Measurements from ENCODE around the gene CCNK. TPM values are rescaled to one million over a fixed set of nuclear protein-coding genes. Genes with fewer than 3 reads are reported as not detected.

Gene CCNK
- total RNA-seq, 2 donors from 2014 or later = 86.1 to 88.5 TPM

GRCh38 chr14:99552021-99552553 is 70.9 kb downstream of the CCNK start:
- Mint-ChIP-seq H3K27me3 (ENCODE audit: low read depth) (no peaks in the 10 kb centered on the region), H3K9me3 (no peaks in the 10 kb centered on the region), H3K4me1 (ENCODE audit: low read depth) (peaks cover 13% of the 10 kb centered on the region), H3K27ac (no peak overlapping the region), H3K4me3 (no peak overlapping the region), H3K36me3 (ENCODE audit: insufficient read depth in 2 of 2) (no peaks in the 10 kb centered on the region)
- DNase-seq (no peak), ATAC-seq (replicated peaks in 1 of 2) (no peak)

DNA sequence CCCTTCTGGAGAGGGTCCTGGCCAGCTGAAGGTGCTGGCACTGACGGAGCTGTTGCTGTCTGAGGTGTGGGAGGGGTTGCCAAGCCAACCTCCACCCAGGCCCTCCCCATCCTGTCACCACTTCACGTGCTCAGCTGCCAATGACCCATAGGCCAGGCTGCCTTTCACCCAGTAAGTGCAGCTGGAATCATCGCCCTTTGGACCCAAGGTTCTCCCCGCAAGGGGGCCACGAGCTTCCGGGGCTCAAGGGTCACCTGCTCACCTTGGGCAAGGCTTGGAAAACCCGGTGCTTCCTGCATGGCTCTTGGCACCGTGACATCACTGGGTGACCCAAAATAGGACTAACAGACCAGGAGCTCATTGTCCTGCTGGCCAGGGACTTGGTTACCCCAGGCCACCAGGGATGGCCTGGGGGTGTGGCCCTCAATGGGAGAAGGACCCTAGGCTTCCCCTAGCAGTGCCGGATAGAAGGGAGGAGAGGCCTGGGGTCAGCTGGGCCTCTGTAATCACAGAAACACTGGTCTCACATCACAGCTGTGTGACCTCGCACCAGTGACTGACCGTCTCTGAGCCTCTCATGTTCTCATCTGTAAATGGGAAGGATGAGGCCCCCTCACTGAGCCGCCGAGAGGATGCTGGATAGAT is 71.5 kb downstream of the CCNK start:
- Mint-ChIP-seq H3K27ac (no peak overlapping the region), H3K4me3 (no peak overlapping the region), H3K36me3 (ENCODE audit: insufficient read depth in 2 of 2) (no peaks in the 10 kb centered on the region), H3K27me3 (ENCODE audit: low read depth) (no peaks in the 10 kb centered on the region), H3K4me1 (ENCODE audit: low read depth) (peaks cover 13% of the 10 kb centered on the region), H3K9me3 (no peaks in the 10 kb centered on the region)
- no peak for DNase-seq
- no peak for ATAC-seq (replicated peaks in 1 of 2)

- no peaks in the 10 kb centered on the region for H3K27me3 Mint-ChIP-seq (ENCODE audit: low read depth)
- ATAC-seq (replicated peaks in 1 of 2) (no peak), DNase-seq (no peak)
- H3K4me1 Mint-ChIP-seq (ENCODE audit: low read depth) = peaks cover 8% of the 10 kb centered on the region
- H3K36me3 Mint-ChIP-seq (ENCODE audit: insufficient read depth in 2 of 2) = no peaks in the 10 kb centered on the region
- no peak overlapping the region for H3K4me3 Mint-ChIP-seq
- no peak overlapping the region for H3K27ac Mint-ChIP-seq
- no peaks in the 10 kb centered on the region for H3K9me3 Mint-ChIP-seq
Measured at GRCh38 chr14:99554184-99554583, 73.0 kb downstream of the CCNK start.

DNA sequence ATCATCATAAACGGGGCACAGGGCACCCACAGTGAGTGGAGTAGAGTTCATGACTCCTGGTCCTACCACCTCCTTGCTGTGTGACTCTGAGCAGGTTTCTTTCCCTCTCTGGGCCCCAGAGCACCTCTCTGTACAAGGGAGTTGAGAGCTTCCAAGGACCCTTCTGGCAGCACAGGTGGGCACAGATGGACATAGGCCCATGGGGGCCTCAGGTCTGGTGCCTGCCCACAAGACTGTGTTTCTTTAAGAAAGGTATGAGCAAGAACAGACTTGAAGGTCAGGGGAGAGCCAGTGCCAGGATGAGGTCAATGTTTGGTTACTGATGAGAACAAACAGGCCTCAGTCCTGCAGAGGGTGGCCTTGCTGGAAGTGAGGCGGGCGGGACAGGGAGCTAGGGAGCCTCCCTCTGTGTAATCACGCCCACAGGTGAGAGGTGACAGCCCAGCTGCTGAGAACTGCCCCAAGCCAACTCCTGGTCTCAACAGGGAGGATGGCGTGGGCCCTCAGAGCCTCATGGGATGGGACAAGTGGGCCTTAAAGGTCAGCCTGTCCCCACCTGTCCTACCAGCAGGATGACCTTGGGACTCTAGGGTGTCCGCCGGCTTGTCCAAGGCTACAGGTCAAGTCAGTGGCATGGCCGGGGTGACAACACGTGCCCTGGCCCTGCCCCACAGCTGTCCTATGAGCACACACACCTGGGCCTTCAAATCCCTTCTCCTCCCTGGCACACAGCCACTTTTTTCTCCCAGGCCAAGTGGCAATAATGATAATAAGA is 73.7 kb downstream of the CCNK start:
- ATAC-seq (replicated peaks in 1 of 2) (no peak), DNase-seq (no peak)
- H3K27me3 Mint-ChIP-seq (ENCODE audit: low read depth) = no peaks in the 10 kb centered on the region
- peaks cover 8% of the 10 kb centered on the region for H3K4me1 Mint-ChIP-seq (ENCODE audit: low read depth)
- H3K36me3 Mint-ChIP-seq (ENCODE audit: insufficient read depth in 2 of 2) = no peaks in the 10 kb centered on the region
- H3K4me3 Mint-ChIP-seq = no peak overlapping the region
- H3K9me3 Mint-ChIP-seq = no peaks in the 10 kb centered on the region
- no peak overlapping the region for H3K27ac Mint-ChIP-seq

DNA sequence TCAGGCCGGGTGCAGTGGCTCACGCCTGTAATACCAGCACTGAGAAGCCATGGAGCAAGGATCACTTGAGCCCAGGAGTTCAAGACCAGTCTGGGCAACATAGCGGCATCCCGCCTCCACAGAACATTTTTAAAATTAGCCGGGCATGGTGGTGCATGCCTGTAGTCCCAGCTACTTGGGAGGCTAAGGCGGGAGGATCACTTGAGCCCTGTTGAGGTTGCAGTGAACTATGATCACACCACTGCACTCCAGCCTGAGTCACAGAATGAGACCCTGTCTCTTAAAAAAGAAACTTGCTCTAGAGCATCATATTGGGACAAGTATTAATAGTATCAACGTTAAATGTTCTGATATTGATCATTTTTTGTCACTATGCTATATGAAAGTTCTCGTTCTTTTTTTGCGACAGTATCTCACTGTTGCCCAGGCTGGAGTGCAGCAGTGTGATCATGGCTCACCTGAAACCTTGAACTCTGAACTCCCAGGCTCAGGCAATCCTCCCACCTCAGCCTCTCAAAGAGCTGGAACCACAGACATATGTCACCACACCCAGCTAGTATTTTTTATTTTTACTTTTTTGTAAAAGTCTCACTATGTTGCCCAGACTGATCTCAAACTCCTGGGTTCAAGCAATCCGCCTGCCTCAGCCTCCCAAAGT is 75.1 kb downstream of the CCNK start:
- no peak overlapping the region for H3K27ac Mint-ChIP-seq
- no peak for ATAC-seq (replicated peaks in 1 of 2)

DNA sequence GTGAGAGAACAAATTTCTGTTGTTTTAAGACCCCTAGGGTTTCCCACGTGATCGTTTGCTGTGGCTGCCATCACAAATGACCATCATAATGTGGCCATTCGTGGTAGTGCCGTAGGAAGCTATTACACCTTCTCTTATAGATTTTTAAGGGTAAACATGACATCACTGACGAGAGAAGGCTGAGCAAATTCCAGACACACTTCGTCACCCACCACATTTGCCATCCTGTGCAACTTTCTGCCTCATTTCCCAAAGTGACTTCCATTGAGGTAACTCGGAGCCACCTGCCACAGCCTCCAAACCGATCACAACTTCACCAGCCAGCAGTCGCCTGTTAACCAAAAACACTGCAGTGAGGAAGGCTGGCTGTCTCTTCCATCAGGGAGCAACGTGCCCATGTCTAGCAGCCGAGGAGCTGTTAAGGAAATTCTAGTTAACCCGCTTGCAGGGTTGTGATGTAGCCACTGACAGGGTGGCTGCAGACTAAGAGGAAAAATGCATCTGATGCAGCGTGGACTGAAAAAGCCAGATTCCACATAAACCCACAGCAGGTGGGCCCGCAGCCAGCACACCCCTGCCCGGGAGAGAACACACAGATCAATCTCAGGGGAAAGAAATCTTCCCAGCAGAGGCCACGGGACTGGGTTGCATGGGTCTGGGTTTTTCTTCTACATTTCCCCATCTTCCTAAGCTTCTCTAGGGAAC is 78.2 kb downstream of the CCNK start:
- no peaks in the 10 kb centered on the region for H3K4me1 Mint-ChIP-seq (ENCODE audit: low read depth)

More for the DNA sequence above, 75.1 kb downstream of the CCNK start:
- no peaks in the 10 kb centered on the region for H3K36me3 Mint-ChIP-seq (ENCODE audit: insufficient read depth in 2 of 2)
- no peaks in the 10 kb centered on the region for H3K9me3 Mint-ChIP-seq
- H3K4me1 Mint-ChIP-seq (ENCODE audit: low read depth) = peaks cover under 1% of the 10 kb centered on the region
- no peaks in the 10 kb centered on the region for H3K27me3 Mint-ChIP-seq (ENCODE audit: low read depth)
- no peak for DNase-seq
- no peak overlapping the region for H3K4me3 Mint-ChIP-seq

DNA sequence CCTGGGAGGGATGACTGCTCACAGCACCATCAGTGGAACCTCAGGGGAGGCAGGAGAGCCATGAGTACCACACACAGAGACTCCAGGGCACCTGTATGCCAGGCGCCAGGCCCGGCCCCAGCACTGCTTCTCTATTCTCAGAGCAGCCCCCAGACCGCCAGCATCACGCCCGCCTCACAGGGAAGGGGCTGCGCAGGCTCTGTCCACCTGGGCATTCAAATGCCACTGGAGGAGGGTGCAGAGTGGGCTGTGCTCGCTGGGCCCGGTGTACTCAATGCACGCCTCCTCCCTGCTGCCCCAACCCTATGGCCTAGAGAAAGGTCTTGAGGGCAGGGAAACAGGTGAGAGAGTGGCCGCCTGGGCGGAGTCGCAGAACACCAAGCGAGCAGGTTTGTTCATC is 79.2 kb downstream of the CCNK start:
- H3K36me3 Mint-ChIP-seq (ENCODE audit: insufficient read depth in 2 of 2) = no peaks in the 10 kb centered on the region
- no peak overlapping the region for H3K27ac Mint-ChIP-seq
- no peak overlapping the region for H3K4me3 Mint-ChIP-seq
- no peaks in the 10 kb centered on the region for H3K27me3 Mint-ChIP-seq (ENCODE audit: low read depth)
- no peaks in the 10 kb centered on the region for H3K4me1 Mint-ChIP-seq (ENCODE audit: low read depth)
- no peak for ATAC-seq (replicated peaks in 1 of 2)
- no peak for DNase-seq
- no peaks in the 10 kb centered on the region for H3K9me3 Mint-ChIP-seq

More for the DNA sequence above, 78.2 kb downstream of the CCNK start:
- Mint-ChIP-seq H3K27ac (no peak overlapping the region), H3K4me3 (no peak overlapping the region), H3K9me3 (no peaks in the 10 kb centered on the region), H3K36me3 (ENCODE audit: insufficient read depth in 2 of 2) (no peaks in the 10 kb centered on the region), H3K27me3 (ENCODE audit: low read depth) (no peaks in the 10 kb centered on the region)
- no peak for ATAC-seq (replicated peaks in 1 of 2)
- no peak for DNase-seq

- no peaks in the 10 kb centered on the region for H3K4me1 Mint-ChIP-seq (ENCODE audit: low read depth)
Measured at GRCh38 chr14:99560922-99561683, 79.9 kb downstream of the CCNK start.

GRCh38 chr14:99561864-99562263 is 80.7 kb downstream of the CCNK start:
- Mint-ChIP-seq H3K27ac (no peak overlapping the region), H3K4me1 (ENCODE audit: low read depth) (no peaks in the 10 kb centered on the region), H3K9me3 (no peaks in the 10 kb centered on the region)

More at GRCh38 chr14:99560922-99561683, 79.9 kb downstream of the CCNK start:
- no peaks in the 10 kb centered on the region for H3K9me3 Mint-ChIP-seq
- DNase-seq (no peak), ATAC-seq (replicated peaks in 1 of 2) (no peak)
- no peaks in the 10 kb centered on the region for H3K36me3 Mint-ChIP-seq (ENCODE audit: insufficient read depth in 2 of 2)
- no peak overlapping the region for H3K27ac Mint-ChIP-seq
- no peaks in the 10 kb centered on the region for H3K27me3 Mint-ChIP-seq (ENCODE audit: low read depth)
- H3K4me3 Mint-ChIP-seq = no peak overlapping the region

More at GRCh38 chr14:99561864-99562263, 80.7 kb downstream of the CCNK start:
- Mint-ChIP-seq H3K4me3 (no peak overlapping the region), H3K27me3 (ENCODE audit: low read depth) (no peaks in the 10 kb centered on the region), H3K36me3 (ENCODE audit: insufficient read depth in 2 of 2) (no peaks in the 10 kb centered on the region)
- ATAC-seq (replicated peaks in 1 of 2) (no peak), DNase-seq (no peak)

Other genes with a start within 250 kb of the CCNK start
- 10 to 100 TPM; 54.4 to 58.0 TPM for gene BCL11B, start 209.2 kb upstream of the CCNK start, total RNA-seq
- gene SETD3, start 550 bp upstream of the CCNK start, total RNA-seq = 10 to 100 TPM; 48.0 to 49.6 TPM
- 10 to 100 TPM; 10.1 to 11.3 TPM for gene CCDC85C, start 122.8 kb downstream of the CCNK start, total RNA-seq
- gene HHIPL1, start 163.7 kb downstream of the CCNK start, total RNA-seq = under 1 TPM; 0.39 to 0.58 TPM
- under 1 TPM; 0.09 to 0.10 TPM for gene CYP46A1, start 202.9 kb downstream of the CCNK start, total RNA-seq